ENCODE data around the gene CFAP43. TPM values are rescaled to one million over a fixed set of nuclear protein-coding genes. Genes with fewer than 3 reads are reported as not detected.

The CFAP43 gene
- total and polyA plus RNA-seq, 2 of the 8 experiments (the other 6 are each of a cell fraction or from before 2014, with no cell fraction given): 0.11 to 0.27 TPM

- ChIA-PET CTCF (ENCODE audit: partially characterized antibody) (interaction anchor here (1.8 to 1.9 kb wide), 2 partner anchors 11 to 39 kb away, joined by 5 read pairs; no protein-coding TSS in a partner anchor), POLR2A (ENCODE audit: partially characterized antibody) (interaction anchor here (1.1 kb wide), 1 partner anchor 33 kb away, joined by 4 read pairs; the partner anchor contains the start of gene SFR1)
- Histone ChIP-seq H3K23ac (ENCODE audit: insufficient read length) (no peak overlapping the region), H3K56ac (replicated peaks; ENCODE audit: insufficient read length, low read depth, low read length) (no peak overlapping the region), H4K5ac (ENCODE audit: insufficient read length, low read depth, low read length) (no peak overlapping the region), H3K18ac (ENCODE audit: extremely low read depth, low read length) (no peak overlapping the region), H3K4me3 (ENCODE audit: extremely low read depth in 1 of 4, insufficient read depth in 2 of 4, low read depth in 3 of 4, low read length in 4 of 4) (no peak overlapping the region), H3K9ac (replicated peaks in 1 of 4; ENCODE audit: extremely low read depth in 1 of 4, low read depth in 3 of 4, low read length in 3 of 4) (no peak overlapping the region), H2BK20ac (ENCODE audit: low read length) (no peak overlapping the region), H2AK5ac (ENCODE audit: low read depth, low read length) (no peak overlapping the region), H3K4me1 (replicated peaks in 1 of 4; ENCODE audit: control insufficient read depth in 3 of 4, insufficient read depth in 4 of 4, low read length in 3 of 4) (peaks cover 0 to 6% (median 1%) of the 10 kb centered on the region in 4 experiments; a peak in 4 of 7 replicates), H2AFZ (ENCODE audit: low read length) (0 out of 2 replicates have a peak overlapping the region, but pooled peaks have one; percentile 51), H2BK120ac (replicated peaks; ENCODE audit: low read depth, low read length) (no peak overlapping the region), H4K8ac (ENCODE audit: extremely low read depth, insufficient read depth, low read length) (no peak overlapping the region), H3K4ac (replicated peaks; ENCODE audit: insufficient read length, low read depth, low read length) (no peak overlapping the region), H3K14ac (ENCODE audit: insufficient read length) (no peak overlapping the region), H2BK5ac (ENCODE audit: low read depth, low read length) (no peak overlapping the region), H3K27me3 (replicated peaks in 1 of 4; ENCODE audit: control insufficient read depth in 3 of 4, extremely low read depth in 1 of 4, insufficient read depth in 3 of 4, low read length in 3 of 4) (no peaks in the 10 kb centered on the region), H3K79me2 (ENCODE audit: control insufficient read depth in 1 of 2, insufficient read depth in 2 of 2, low read length in 2 of 2) (no peaks in the 10 kb centered on the region), H3K27ac (ENCODE audit: low read depth, low read length) (no peak overlapping the region), H2BK12ac (ENCODE audit: low read depth, low read length) (no peak overlapping the region), H3K9me3 (ENCODE audit: insufficient read depth in 2 of 2, low read depth in 1 of 2, low read length in 1 of 2) (no peaks in the 10 kb centered on the region), H3K4me2 (ENCODE audit: insufficient read depth in 1 of 2, low read depth in 2 of 2, low read length in 2 of 2) (no peak overlapping the region), H3K23me2 (ENCODE audit: low read depth, low read length) (no peaks in the 10 kb centered on the region; the same call in 1 of the 2 replicates), H2BK15ac (ENCODE audit: low read length) (peak overlapping the region; percentile 67; the same call in 1 of the 2 replicates), H3K36me3 (ENCODE audit: control insufficient read depth in 2 of 4, insufficient read depth in 4 of 4, low read length in 3 of 4) (no peaks in the 10 kb centered on the region), H4K20me1 (replicated peaks in 1 of 2; ENCODE audit: control insufficient read depth in 1 of 2, insufficient read depth in 2 of 2, low read length in 2 of 2) (no peaks in the 10 kb centered on the region), H4K91ac (replicated peaks; ENCODE audit: insufficient read length, low read length) (peak overlapping the region; percentile 12), H3K79me1 (ENCODE audit: low read depth, low read length) (no peaks in the 10 kb centered on the region)
- 91% methylated on average over 5 of the region's 5 CpGs; no CpG with 5 or more reads in 1 of the 2 experiments for WGBS, 2 experiments (ENCODE audit: extremely low coverage in 1 of 2, insufficient coverage in 1 of 2, insufficient read length in 1 of 2, insufficient replicate concordance in 2 of 2, low coverage in 1 of 2, low lambda C conversion rate in 2 of 2, missing lambda C conversion rate in 1 of 2)
- TF ChIP-seq ATF3 (IDR thresholded peaks at IDR 0.05; ENCODE audit: insufficient read depth, low read depth, low read length) (no peak), NRF1 (IDR thresholded peaks at IDR 0.05; ENCODE audit: low read depth, low read length) (no peak), HDAC2 (IDR thresholded peaks at IDR 0.05; ENCODE audit: borderline replicate concordance in 1 of 2, low read depth in 2 of 2, low read length in 2 of 2) (no peak), TCF12 (IDR thresholded peaks at IDR 0.05; ENCODE audit: low read depth, low read length) (no peak), EP300 (IDR thresholded peaks at IDR 0.05; ENCODE audit: borderline replicate concordance in 1 of 2, low read depth in 2 of 2, low read length in 2 of 2) (no peak), TEAD4 (IDR thresholded peaks at IDR 0.05; ENCODE audit: low read depth, low read length) (no peak), CHD1 (IDR thresholded peaks at IDR 0.05; ENCODE audit: low read depth, low read length) (no peak), SAP30 (IDR thresholded peaks at IDR 0.05; ENCODE audit: insufficient read depth, insufficient replicate concordance, low read length) (no peak), POLR2A (IDR thresholded peaks at IDR 0.05; ENCODE audit: control extremely low read depth in 1 of 2, low read depth in 2 of 2, low read length in 2 of 2) (no peak), RAD21 (IDR thresholded peaks at IDR 0.05 in 1 of 2, conservative IDR thresholded peaks at IDR 0.05 in 1 of 2; ENCODE audit: low read depth in 2 of 2, low read length in 2 of 2) (no peak), YY1 (IDR thresholded peaks at IDR 0.05; ENCODE audit: low read depth, low read length) (no peak)
- FAIRE-seq (no peak), DNase-seq (ENCODE audit: low read depth in 1 of 2, low spot score in 2 of 2) (no peak)
These were observed 143.9 kb downstream of the CFAP43 start for GRCh38 chr10:104088239-104088638.

Measured in H1 (cell line).